H9 (cell line): Measurements from ENCODE around the gene RAPSN. TPM values are rescaled to one million over a fixed set of nuclear protein-coding genes. Genes with fewer than 3 reads are reported as not detected.

ENCODE experiments used
- DNase-seq: peaks from one replicate; pipeline ENCODE4 v3.0.0-alpha.2; 2017
- H2AFZ ChIP-seq: one replicate; pipeline ENCODE4 v1.6.1; 2013; ENCODE audit warnings: mild to moderate bottlenecking, low read length, control low read depth, moderate library complexity
- H2AK5ac ChIP-seq: 2 replicates; pipeline ENCODE4 v1.6.1; 2013; ENCODE audit warnings: low read length, control low read depth, mixed read lengths; ENCODE audit not compliant: insufficient read length
- H2BK120ac ChIP-seq: one replicate; pipeline ENCODE4 v1.6.1; 2013; ENCODE audit warnings: low read depth, mild to moderate bottlenecking, low read length, control low read depth, inconsistent platforms; ENCODE audit not compliant: poor library complexity, severe bottlenecking
- H2BK12ac ChIP-seq: 2 replicates; pipeline ENCODE4 v1.6.1; 2013; ENCODE audit warnings: low read length, control low read depth, mixed read lengths, low read depth; ENCODE audit not compliant: insufficient read length
- H2BK15ac ChIP-seq: 2 replicates; pipeline ENCODE4 v1.6.1; 2013; ENCODE audit warnings: low read depth, low read length, control low read depth
- H2BK20ac ChIP-seq: one replicate; pipeline ENCODE4 v1.6.1; 2013; ENCODE audit warnings: low read depth, mild to moderate bottlenecking, low read length, control low read depth, inconsistent platforms; ENCODE audit not compliant: poor library complexity, severe bottlenecking
- H2BK5ac ChIP-seq: 2 replicates; pipeline ENCODE4 v1.6.1; 2013; ENCODE audit warnings: low read length, control low read depth, mixed read lengths; ENCODE audit not compliant: insufficient read length
- H3K14ac ChIP-seq: 2 replicates; pipeline ENCODE4 v1.6.1; 2013; ENCODE audit warnings: low read length, control low read depth; ENCODE audit not compliant: insufficient read depth
- H3K18ac ChIP-seq: 2 replicates; pipeline ENCODE4 v1.6.1; 2013; ENCODE audit warnings: low read depth, mild to moderate bottlenecking, mixed read lengths, low read length, control low read depth; ENCODE audit not compliant: insufficient read length
- H3K23ac ChIP-seq: 2 replicates; pipeline ENCODE4 v1.6.1; 2013; ENCODE audit warnings: low read length, control low read depth, mixed read lengths, low read depth; ENCODE audit not compliant: insufficient read length
- H3K23me2 ChIP-seq: 2 replicates; pipeline ENCODE4 v1.6.1; 2013; ENCODE audit warnings: low read depth, mild to moderate bottlenecking, mixed read lengths, low read length, control low read depth; ENCODE audit not compliant: insufficient read length, poor library complexity, severe bottlenecking
- H3K27ac ChIP-seq: 2 replicates; pipeline ENCODE4 v1.5.1; 2013; ENCODE audit warnings: low read length, control low read depth, mixed read lengths, low read depth; ENCODE audit not compliant: insufficient read length
- H3K27me3 ChIP-seq: 2 replicates; pipeline ENCODE4 v1.6.1; 2013; ENCODE audit warnings: low read length, control low read depth, inconsistent platforms; ENCODE audit not compliant: insufficient read depth
- H3K4ac ChIP-seq: 2 replicates; pipeline ENCODE4 v1.6.1; 2013; ENCODE audit warnings: low read depth, mild to moderate bottlenecking, control low read depth, inconsistent platforms, low read length, moderate library complexity
- H3K4me1 ChIP-seq: 2 replicates; pipeline ENCODE4 v1.6.1; 2013; ENCODE audit warnings: low read length, control low read depth, inconsistent platforms; ENCODE audit not compliant: insufficient read depth
- H3K4me2 ChIP-seq: 2 replicates; pipeline ENCODE4 v1.6.1; 2013; ENCODE audit warnings: low read length, control low read depth, mixed read lengths; ENCODE audit not compliant: insufficient read length, insufficient read depth
- H3K56ac ChIP-seq: 2 replicates; pipeline ENCODE4 v1.6.1; 2013; ENCODE audit warnings: low read depth, mild to moderate bottlenecking, mixed read lengths, low read length, control low read depth; ENCODE audit not compliant: insufficient read length
- H3K79me1 ChIP-seq: 2 replicates; pipeline ENCODE4 v1.6.1; 2013; ENCODE audit warnings: low read depth, mild to moderate bottlenecking, moderate library complexity, low read length, control low read depth, inconsistent platforms; ENCODE audit not compliant: insufficient read depth, poor library complexity, severe bottlenecking
- H3K79me2 ChIP-seq: 2 replicates; pipeline ENCODE4 v1.6.1; 2013; ENCODE audit warnings: low read length, control low read depth, inconsistent platforms; ENCODE audit not compliant: insufficient read depth
- H3K9ac ChIP-seq: 2 replicates; pipeline ENCODE4 v1.6.1; 2013; ENCODE audit warnings: low read length, control low read depth, mixed read lengths; ENCODE audit not compliant: insufficient read length; ENCODE audit errors: extremely low read depth
- H3K9me3 ChIP-seq: one replicate; pipeline ENCODE4 v1.6.1; 2013; ENCODE audit warnings: low read depth, low read length, inconsistent platforms; ENCODE audit not compliant: control insufficient read depth
- H3T11ph ChIP-seq: one replicate; pipeline ENCODE4 v1.6.1; 2013; ENCODE audit warnings: mild to moderate bottlenecking, low read length, control low read depth, inconsistent platforms
- H4K20me1 ChIP-seq: one replicate; pipeline ENCODE4 v1.6.1; 2013; ENCODE audit not compliant: control insufficient read depth, insufficient read length, insufficient read depth
- H4K5ac ChIP-seq: 2 replicates; pipeline ENCODE4 v1.6.1; 2013; ENCODE audit warnings: low read depth, mild to moderate bottlenecking, mixed read lengths, low read length, control low read depth; ENCODE audit not compliant: insufficient read length
- H4K8ac ChIP-seq: replicated peaks from 2 replicates; pipeline ENCODE4 v1.6.1; 2013; ENCODE audit warnings: low read length, control low read depth, mixed read lengths, low read depth; ENCODE audit not compliant: insufficient read length
- H4K91ac ChIP-seq: 2 replicates; pipeline ENCODE4 v1.6.1; 2013; ENCODE audit warnings: low read depth, mild to moderate bottlenecking, moderate library complexity, mixed read lengths, low read length, control low read depth; ENCODE audit not compliant: insufficient read length
- H3K27ac Mint-ChIP-seq, 3 experiments: 2 replicates in 2 of 3; 3 replicates in 1 of 3; pipeline ENCODE4 v1.8.0; 2020 to 2021; ENCODE audit warnings: mixed read lengths in 3 of 3, mild to moderate bottlenecking in 1 of 3, moderate library complexity in 1 of 3
- H3K27me3 Mint-ChIP-seq: 2 replicates; pipeline ENCODE4 v1.8.0; 2021; ENCODE audit warnings: low read depth, mild to moderate bottlenecking, moderate library complexity, mixed read lengths
- H3K36me3 Mint-ChIP-seq, 3 experiments: 2 replicates in 2 of 3; 3 replicates in 1 of 3; pipeline ENCODE4 v1.8.0; 2020 to 2021; ENCODE audit warnings: low read depth in 3 of 3, mixed read lengths in 3 of 3; ENCODE audit not compliant: insufficient read depth in 1 of 3
- H3K4me1 Mint-ChIP-seq, 2 experiments: 2 replicates each; pipeline ENCODE4 v1.8.0; 2020; ENCODE audit warnings: mixed read lengths in 2 of 2
- H3K4me3 Mint-ChIP-seq, 2 experiments: 2 replicates in 1 of 2; 3 replicates in 1 of 2; pipeline ENCODE4 v1.8.0; 2020 to 2021; ENCODE audit warnings: mild to moderate bottlenecking in 2 of 2, mixed read lengths in 2 of 2, moderate library complexity in 1 of 2
- H3K9me3 Mint-ChIP-seq, 2 experiments: 2 replicates in 1 of 2; 3 replicates in 1 of 2; pipeline ENCODE4 v1.8.0; 2020; ENCODE audit warnings: mild to moderate bottlenecking in 2 of 2, mixed read lengths in 2 of 2, moderate library complexity in 1 of 2
- WGBS: extraction: QIAGEN DNeasy Blood & Tissue Kit; methylation state at CpG from one replicate; pipeline ENCODE4 v1.1.7; 2013; ENCODE audit warnings: missing lambda C conversion rate, low lambda C conversion rate, mixed read lengths; ENCODE audit not compliant: insufficient read length; ENCODE audit errors: extremely low coverage; 5-methylcytosine and 5-hydroxymethylcytosine counted together
- total RNA-seq: library from RNA; stranded (reverse); gene quantifications from 2 replicates; pipeline ENCODE4 v1.2.1, GENCODE V29; 2021
- TF ChIP-seq, protein P1 (sequence below): fragments of 200-600 bp; sonication (generic); conservative IDR thresholded peaks from 3 replicates; pipeline ENCODE4 v1.8.0; 2021; ENCODE audit warnings: antibody characterized with exemption, mild to moderate bottlenecking

RAPSN gene
- total RNA-seq, 1 experiment from 2014 or later: 0.48 TPM

DNA sequence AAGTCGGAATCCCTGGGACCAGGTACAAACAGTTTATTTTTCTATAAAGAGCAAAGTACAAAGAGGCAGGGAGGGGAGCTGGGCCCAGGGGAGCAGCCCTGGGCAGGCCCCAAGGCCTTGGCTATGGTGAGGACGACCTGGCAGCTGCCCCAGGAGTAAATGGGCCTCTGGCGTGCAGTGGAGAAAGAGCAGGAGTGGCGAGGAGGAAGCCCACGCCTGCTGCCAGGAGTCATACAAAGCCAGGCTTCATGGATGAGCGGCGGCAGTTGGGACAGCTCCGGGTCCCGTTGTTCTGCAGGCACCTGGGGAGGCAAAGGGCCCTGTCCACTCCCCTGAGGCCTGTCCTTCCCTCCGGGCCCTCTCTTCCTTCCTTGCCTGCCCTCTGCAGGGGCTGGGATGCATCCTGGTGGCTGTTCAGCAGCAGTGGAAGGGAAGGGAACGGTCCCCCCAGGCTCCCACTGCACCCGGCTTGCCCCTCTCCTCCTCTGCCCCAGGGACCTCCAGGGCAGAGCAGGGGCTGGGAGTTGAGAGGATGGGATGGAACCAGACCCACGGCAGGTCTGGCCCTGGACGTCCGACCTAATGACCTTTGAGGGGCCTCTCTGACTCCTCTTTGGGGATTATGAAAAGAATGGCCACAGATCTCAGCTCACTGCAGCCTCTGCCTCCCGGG, 11.1 kb downstream of the RAPSN start:
- no peak overlapping the region for H2BK5ac ChIP-seq
- H2BK12ac ChIP-seq: no peak overlapping the region
- H3K36me3 Mint-ChIP-seq: no peaks in the 10 kb centered on the region; a peak in 1 of 7 replicates
- no peaks in the 10 kb centered on the region for H4K20me1 ChIP-seq
- H2AK5ac ChIP-seq: no peak overlapping the region
- no peaks in the 10 kb centered on the region for H3K27me3 ChIP-seq
- no peak overlapping the region for H4K5ac ChIP-seq
- no peaks in the 10 kb centered on the region for H3K4me1 Mint-ChIP-seq
- H3K27me3 Mint-ChIP-seq: no peaks in the 10 kb centered on the region; the same call in 1 of the 2 replicates
- H3K4ac ChIP-seq: no peak overlapping the region
- H3K27ac Mint-ChIP-seq: no peak overlapping the region
- no peaks in the 10 kb centered on the region for H3K9me3 ChIP-seq
- no peaks in the 10 kb centered on the region for H3K23me2 ChIP-seq
- H3K79me2 ChIP-seq: no peaks in the 10 kb centered on the region
- H3K4me2 ChIP-seq: no peak overlapping the region
- H2AFZ ChIP-seq: no peak overlapping the region
- no peak overlapping the region for H3T11ph ChIP-seq
- no peak overlapping the region for H3K4me3 Mint-ChIP-seq
- DNase-seq: no peak
- H3K23ac ChIP-seq: no peak overlapping the region
- no peak overlapping the region for H3K27ac ChIP-seq
- H3K79me1 ChIP-seq: no peaks in the 10 kb centered on the region
- no peak overlapping the region for H3K14ac ChIP-seq
- H2BK120ac ChIP-seq: no peak overlapping the region
- H4K8ac ChIP-seq: no peak overlapping the region
- H3K9ac ChIP-seq: no peak overlapping the region
- no CpG with 5 or more reads among the region's 16 CpGs for WGBS
- no peaks in the 10 kb centered on the region for H3K4me1 ChIP-seq
- no peak overlapping the region for H3K56ac ChIP-seq
- H2BK15ac ChIP-seq: no peak overlapping the region
- no peak overlapping the region for H4K91ac ChIP-seq
- H2BK20ac ChIP-seq: no peak overlapping the region
- no peaks in the 10 kb centered on the region for H3K9me3 Mint-ChIP-seq
- TF ChIP-seq, protein P1, sequence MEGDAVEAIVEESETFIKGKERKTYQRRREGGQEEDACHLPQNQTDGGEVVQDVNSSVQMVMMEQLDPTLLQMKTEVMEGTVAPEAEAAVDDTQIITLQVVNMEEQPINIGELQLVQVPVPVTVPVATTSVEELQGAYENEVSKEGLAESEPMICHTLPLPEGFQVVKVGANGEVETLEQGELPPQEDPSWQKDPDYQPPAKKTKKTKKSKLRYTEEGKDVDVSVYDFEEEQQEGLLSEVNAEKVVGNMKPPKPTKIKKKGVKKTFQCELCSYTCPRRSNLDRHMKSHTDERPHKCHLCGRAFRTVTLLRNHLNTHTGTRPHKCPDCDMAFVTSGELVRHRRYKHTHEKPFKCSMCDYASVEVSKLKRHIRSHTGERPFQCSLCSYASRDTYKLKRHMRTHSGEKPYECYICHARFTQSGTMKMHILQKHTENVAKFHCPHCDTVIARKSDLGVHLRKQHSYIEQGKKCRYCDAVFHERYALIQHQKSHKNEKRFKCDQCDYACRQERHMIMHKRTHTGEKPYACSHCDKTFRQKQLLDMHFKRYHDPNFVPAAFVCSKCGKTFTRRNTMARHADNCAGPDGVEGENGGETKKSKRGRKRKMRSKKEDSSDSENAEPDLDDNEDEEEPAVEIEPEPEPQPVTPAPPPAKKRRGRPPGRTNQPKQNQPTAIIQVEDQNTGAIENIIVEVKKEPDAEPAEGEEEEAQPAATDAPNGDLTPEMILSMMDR: no peak
- H3K18ac ChIP-seq: no peak overlapping the region
